HL-60/S4 treated with phorbol 12-myristate 13-acetate at 8.2 ng/mL for 4 days and 3 days (cell line): ENCODE results near the gene MYO1G.

ENCODE experiments used
- in situ Hi-C: fragments of 300-500 bp; cut with MboI; formaldehyde crosslinking; loops from 2 replicates; pipeline ENCODE4 v1.15.0; 2022; ENCODE audit warnings: low sequenced_read_pairs

Gene MYO1G

GRCh38 chr7:44981035-44981706 lies 2.4 kb upstream of the MYO1G start:
- in situ Hi-C loops = no loop called here

GRCh38 chr7:44980393-44981034 lies 1.7 kb upstream of the MYO1G start:
- in situ Hi-C loops = no loop called here

GRCh38 chr7:44979481-44980392 lies 922 bp upstream of the MYO1G start:
- in situ Hi-C loops = no loop called here

- in situ Hi-C loops = no loop called here
These were observed 868 bp downstream of the MYO1G start for GRCh38 chr7:44977959-44978335.

- in situ Hi-C loops = no loop called here
These were observed 1.4 kb downstream of the MYO1G start for GRCh38 chr7:44977304-44977958.

- in situ Hi-C loops = no loop called here
These were observed 2.0 kb downstream of the MYO1G start for GRCh38 chr7:44976746-44977196.

- in situ Hi-C loops = no loop called here
These were observed 2.6 kb downstream of the MYO1G start for GRCh38 chr7:44976040-44976745.

- in situ Hi-C loops = no loop called here
These were observed 3.3 kb downstream of the MYO1G start for GRCh38 chr7:44975331-44976039.

- in situ Hi-C loops = no loop called here
These were observed 4.3 kb downstream of the MYO1G start for GRCh38 chr7:44974549-44974948.

- in situ Hi-C loops = no loop called here
These were observed 5.0 kb downstream of the MYO1G start for GRCh38 chr7:44973610-44974401.

- in situ Hi-C loops = no loop called here
These were observed 6.3 kb downstream of the MYO1G start for GRCh38 chr7:44972562-44972961.

- in situ Hi-C loops = no loop called here
These were observed 6.8 kb downstream of the MYO1G start for GRCh38 chr7:44971902-44972441.

- in situ Hi-C loops = no loop called here
These were observed 7.5 kb downstream of the MYO1G start for GRCh38 chr7:44971188-44971901.

- in situ Hi-C loops = no loop called here
These were observed 8.2 kb downstream of the MYO1G start for GRCh38 chr7:44970523-44971051.

- in situ Hi-C loops = no loop called here
These were observed 8.9 kb downstream of the MYO1G start for GRCh38 chr7:44969701-44970522.

- in situ Hi-C loops = no loop called here
These were observed 9.6 kb downstream of the MYO1G start for GRCh38 chr7:44969049-44969700.
